IMR-90 (cell line): ENCODE data around the gene CERS6.

ENCODE experiments used
- BHLHE40 ChIP-seq: fragments of 150-350 bp; IDR thresholded peaks from 2 replicates; pipeline ENCODE4 v1.6.1; 2016; ENCODE audit warnings: mild to moderate bottlenecking, low read depth, low read length
- CTCF ChIP-seq: conservative IDR thresholded peaks from 2 replicates; pipeline ENCODE4 v1.5.1; 2012; ENCODE audit warnings: mild to moderate bottlenecking, low read depth, low read length, improper control_type of control experiment
- FOS ChIP-seq: fragments of 150-350 bp; IDR thresholded peaks from 2 replicates; pipeline ENCODE4 v1.6.1; 2016; ENCODE audit warnings: low read depth, low read length
- MXI1 ChIP-seq: IDR thresholded peaks from 2 replicates; pipeline ENCODE4 v1.6.1; 2012; ENCODE audit warnings: low read depth, mild to moderate bottlenecking, low read length, moderate library complexity, borderline replicate concordance
- POLR2A ChIP-seq: IDR thresholded peaks from 2 replicates; pipeline ENCODE4 v1.6.1; 2012; ENCODE audit warnings: mild to moderate bottlenecking, low read depth, low read length
- RFX5 ChIP-seq: IDR thresholded peaks from 2 replicates; pipeline ENCODE4 v1.8.0; 2012; ENCODE audit warnings: low read depth, mild to moderate bottlenecking, low read length, moderate library complexity
- SMC3 ChIP-seq: fragments of 150-350 bp; IDR thresholded peaks from 2 replicates; pipeline ENCODE4 v1.6.1; 2016; ENCODE audit warnings: low read depth, mild to moderate bottlenecking, antibody characterized with exemption, low read length, moderate library complexity

- no peak for TF ChIP-seq FOS
- no peak for TF ChIP-seq BHLHE40
- no peak for TF ChIP-seq CTCF
- TF ChIP-seq POLR2A = no peak
- no peak for TF ChIP-seq MXI1
- no peak for TF ChIP-seq SMC3
- no peak for TF ChIP-seq RFX5
Measured at GRCh38 chr2:168801961-168802858, 346.1 kb downstream of the CERS6 start, which contains the start of gene NOSTRIN.
